CD4-positive, alpha-beta T cell treated with Interferon alpha-2 for 1 hour (primary cell): Measurements from ENCODE around the gene ZNF804B.

Experiments
- DNase-seq, 2 donors: peaks; one replicate each; pipeline ENCODE4 v3.0.0-alpha.2; 2020 to 2022

Gene ZNF804B

GRCh38 chr7:89316584-89317251, 557.2 kb downstream of the ZNF804B start:
- DNase-seq, result no peak

DNA sequence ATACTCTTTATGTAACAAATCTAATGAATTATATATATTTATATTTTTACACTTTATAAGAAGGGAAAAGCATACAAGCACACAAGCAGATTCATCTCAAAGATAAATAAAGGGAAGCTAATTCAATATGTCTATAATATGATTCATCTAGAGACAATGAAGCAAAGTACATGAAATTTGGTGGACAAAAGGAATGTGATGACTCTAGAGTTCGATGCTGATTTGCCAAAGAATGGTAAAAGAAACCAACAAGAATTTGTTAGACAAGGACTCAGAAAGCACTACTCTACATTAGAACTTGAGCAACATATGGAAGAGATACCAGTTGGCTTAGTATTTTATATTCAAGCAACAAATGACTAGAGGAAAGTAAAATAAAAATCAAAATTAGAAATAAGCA, 572.5 kb downstream of the ZNF804B start:
- DNase-seq, result no peak

GRCh38 chr7:89334797-89335196, 575.3 kb downstream of the ZNF804B start:
- no peak for DNase-seq

DNA sequence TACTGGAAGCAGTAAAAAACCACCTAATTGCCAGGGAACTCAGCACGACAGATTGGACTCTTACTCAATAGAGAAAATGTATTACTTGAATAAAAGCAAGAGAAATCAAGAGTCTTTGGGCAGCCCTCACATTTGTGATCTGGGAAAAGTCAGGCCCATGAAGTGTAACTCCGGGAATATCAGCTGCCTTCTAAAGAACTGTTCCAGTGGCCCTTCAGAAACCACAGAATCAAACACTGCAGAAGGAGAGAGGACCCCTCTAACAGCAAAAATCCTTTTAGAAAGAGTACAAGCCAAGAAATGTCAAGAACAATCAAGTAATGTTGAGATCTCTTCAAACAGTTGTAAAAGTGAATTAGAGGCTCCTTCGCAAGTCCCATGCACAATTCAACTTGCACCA, 576.0 kb downstream of the ZNF804B start:
- no peak for DNase-seq

- DNase-seq, result no peak
These were observed 576.6 kb downstream of the ZNF804B start for GRCh38 chr7:89336121-89336520.

- no peak for DNase-seq
These were observed 580.2 kb downstream of the ZNF804B start for GRCh38 chr7:89339748-89340147.

DNA sequence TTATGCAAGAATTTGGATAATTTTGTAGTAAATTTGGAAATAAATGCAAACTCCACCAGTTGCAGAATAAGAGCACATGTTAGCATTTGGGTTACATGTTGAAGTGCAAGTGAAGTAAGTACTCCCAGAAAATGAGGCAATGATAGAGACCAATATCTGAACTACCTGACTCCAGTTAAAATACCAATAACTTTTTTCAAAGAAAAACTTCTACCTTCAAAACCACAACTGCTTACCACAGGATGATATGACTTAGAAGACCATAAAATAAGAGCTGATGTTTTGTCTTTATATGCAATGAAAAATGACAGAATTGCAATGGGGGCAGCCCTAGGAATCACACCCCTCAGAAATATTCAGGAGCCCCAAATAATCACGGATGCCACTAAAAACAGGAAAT, 597.6 kb downstream of the ZNF804B start:
- DNase-seq, result no peak

GRCh38 chr7:89377219-89377618, 617.7 kb downstream of the ZNF804B start:
- no peak for DNase-seq

DNA sequence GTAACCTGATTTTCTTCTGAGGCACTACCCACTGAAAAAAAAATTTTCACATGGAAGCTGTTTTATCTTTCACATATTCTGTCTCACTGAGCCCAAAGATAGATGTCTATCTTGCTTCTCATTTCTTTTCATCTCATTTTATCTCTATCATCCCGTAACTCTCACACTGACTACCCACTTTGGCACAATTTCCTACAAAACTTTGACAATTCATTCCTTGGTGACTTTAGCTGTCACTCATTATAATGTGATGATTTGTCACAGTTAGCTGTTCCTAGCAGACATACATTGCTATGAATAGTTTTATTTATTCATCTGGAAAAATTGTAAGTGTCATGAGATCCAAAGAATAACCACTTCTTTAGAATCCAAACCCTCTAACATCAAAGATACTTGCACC, 625.9 kb downstream of the ZNF804B start:
- DNase-seq, result no peak
